Measurements from ENCODE around the gene MS4A15.

DNA sequence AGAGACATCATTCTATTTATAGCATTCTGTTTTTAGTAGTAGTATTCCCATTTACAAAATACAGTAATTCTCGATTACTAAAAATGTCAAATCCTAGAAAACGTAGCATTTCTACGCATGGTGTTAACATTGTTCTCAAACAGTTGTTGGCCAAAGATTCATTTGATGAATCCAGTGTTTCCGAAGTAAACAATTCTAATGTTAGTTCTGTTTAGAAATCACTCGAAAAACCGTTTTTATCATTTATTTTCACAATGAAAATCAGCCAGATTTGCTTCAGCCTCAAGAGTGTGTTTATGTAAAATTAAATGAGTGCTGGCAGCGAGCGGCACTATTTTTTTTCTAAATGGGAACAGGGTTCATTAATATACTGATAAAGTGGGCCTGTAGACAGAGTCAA lies 25.1 kb upstream of the MS4A15 start:
- TF ChIP-seq, protein P1, sequence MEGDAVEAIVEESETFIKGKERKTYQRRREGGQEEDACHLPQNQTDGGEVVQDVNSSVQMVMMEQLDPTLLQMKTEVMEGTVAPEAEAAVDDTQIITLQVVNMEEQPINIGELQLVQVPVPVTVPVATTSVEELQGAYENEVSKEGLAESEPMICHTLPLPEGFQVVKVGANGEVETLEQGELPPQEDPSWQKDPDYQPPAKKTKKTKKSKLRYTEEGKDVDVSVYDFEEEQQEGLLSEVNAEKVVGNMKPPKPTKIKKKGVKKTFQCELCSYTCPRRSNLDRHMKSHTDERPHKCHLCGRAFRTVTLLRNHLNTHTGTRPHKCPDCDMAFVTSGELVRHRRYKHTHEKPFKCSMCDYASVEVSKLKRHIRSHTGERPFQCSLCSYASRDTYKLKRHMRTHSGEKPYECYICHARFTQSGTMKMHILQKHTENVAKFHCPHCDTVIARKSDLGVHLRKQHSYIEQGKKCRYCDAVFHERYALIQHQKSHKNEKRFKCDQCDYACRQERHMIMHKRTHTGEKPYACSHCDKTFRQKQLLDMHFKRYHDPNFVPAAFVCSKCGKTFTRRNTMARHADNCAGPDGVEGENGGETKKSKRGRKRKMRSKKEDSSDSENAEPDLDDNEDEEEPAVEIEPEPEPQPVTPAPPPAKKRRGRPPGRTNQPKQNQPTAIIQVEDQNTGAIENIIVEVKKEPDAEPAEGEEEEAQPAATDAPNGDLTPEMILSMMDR (IDR thresholded peaks at IDR 0.05): no peak
- TF ChIP-seq POLR2A (IDR thresholded peaks at IDR 0.05): no peak
